Transverse colon (tissue), 3 donors: ENCODE data around the gene TUBA8.

ENCODE experiments used
- CTCF ChIP-seq, 5 experiments: fragments of 200-600 bp in 3 of 5; fragments of 450-650 bp in 2 of 5; sonication (generic) in 3 of 5; IDR thresholded peaks; 1 replicate in 2 of 5; 2 replicates in 3 of 5; pipeline ENCODE4 v1.5.1; 2016 to 2017; ENCODE audit warnings: antibody characterized with exemption in 5 of 5, inconsistent platforms in 3 of 5, mild to moderate bottlenecking in 2 of 5, moderate library complexity in 1 of 5
- POLR2A ChIP-seq: fragments of 450-650 bp; IDR thresholded peaks from one replicate; pipeline ENCODE4 v1.6.1; 2016; ENCODE audit warnings: antibody characterized with exemption, mild to moderate bottlenecking, moderate library complexity

DNA sequence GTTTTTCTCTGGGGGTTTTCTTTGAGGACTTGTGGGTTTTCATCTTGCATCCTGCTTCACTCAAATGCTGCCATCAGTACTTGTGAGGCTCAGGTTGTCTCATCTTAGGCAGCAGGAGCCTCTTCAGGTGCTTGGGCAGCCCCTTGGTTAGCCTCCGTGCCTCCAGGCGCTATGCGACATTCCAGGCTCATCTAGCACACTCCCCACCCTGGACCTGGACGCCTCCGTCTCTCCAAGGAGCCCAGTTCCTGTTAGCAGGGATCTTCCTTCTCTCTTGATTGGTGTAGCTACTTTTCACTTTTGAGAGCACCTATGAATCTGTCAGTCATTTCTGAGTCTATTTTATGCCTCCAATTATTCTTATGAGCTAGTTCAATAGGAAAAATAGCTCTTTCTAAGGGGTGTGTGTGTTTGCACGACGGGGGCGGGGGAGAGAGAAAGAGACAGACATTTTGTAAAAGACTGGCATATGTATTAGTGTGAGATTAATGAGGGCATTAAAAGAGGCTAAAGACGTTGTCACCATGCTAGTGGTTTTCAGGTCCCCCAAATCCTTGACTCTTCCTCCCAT is 7.8 kb downstream of the TUBA8 start:
- TF ChIP-seq CTCF (IDR thresholded peaks at IDR 0.05), result no peak
- TF ChIP-seq POLR2A, result no peak
